NCI-H82 (cell line): ENCODE measurements around the gene CDKN2A.

Experiments used
- DNase-seq: peaks from one replicate; lab custom pipeline; 2025; lab: John Stamatoyannopoulos, UW

Gene CDKN2A

DNA sequence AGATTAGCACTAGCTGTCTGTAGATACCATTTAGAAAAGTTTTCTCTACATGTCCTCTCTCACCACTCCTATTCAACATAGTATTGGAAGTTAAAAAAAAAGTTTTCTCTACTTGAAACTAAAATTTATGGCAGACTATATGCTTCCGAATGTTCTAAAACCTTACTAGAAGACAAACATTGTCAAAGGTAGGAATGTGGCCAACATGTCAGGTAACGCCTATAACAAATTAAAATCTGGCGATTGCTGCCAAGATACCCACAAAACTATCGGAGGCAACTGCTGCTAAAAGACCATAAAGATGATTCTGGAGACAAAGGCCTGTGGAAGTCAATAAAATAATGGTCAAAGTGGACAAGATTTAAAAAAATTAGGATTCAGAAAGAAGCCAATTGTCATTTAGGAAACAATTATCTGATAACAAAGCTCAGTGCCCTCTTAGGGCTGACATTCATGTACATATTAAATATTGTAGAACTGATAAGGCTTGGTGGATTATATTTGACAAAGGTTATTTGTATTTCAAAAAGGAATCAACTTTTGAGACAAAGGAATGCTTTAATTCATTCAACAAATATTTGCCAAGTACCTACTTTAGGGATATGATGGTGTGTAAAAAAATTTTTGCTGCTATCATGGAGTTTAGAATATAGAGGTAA lies 52.7 kb downstream of the CDKN2A start:
- DNase-seq, result no peak

DNA sequence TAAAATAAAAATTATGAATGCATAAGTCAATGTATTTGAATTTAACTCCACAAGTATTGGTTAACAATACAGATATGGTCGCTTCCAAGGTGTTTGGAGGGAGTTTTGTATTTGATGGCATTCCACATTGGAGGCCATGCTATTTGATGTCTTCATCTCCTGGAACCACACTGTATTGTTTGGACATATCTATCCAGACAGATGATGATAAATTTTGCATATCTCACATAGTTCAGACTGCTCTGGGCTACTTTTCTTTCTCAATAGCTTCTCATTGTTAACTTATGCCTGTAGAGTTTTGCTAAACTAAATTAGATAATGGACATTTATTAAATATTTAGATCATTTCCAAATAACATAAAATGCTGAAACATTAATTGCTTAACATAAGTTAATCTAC lies 58.0 kb downstream of the CDKN2A start:
- DNase-seq, result no peak

DNA sequence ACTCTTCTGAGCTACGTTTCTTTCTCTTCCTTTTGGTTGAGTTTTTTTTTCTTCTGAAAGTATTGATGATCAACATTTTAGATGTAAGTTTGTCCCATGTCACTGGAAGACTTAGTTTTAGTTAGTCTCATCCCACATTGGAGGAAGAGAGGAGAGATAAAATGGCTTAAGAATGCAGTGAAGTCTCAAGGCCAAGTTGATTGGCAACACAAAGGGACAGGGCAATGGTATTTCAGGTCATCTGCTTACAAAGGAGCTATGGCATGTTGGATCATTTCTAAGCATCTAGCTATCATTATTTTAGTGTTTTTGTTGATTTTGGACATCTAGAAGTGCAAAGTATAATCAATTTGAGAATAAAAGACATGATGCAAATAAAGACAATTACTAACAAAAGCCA lies 58.6 kb downstream of the CDKN2A start:
- DNase-seq, result no peak

DNA sequence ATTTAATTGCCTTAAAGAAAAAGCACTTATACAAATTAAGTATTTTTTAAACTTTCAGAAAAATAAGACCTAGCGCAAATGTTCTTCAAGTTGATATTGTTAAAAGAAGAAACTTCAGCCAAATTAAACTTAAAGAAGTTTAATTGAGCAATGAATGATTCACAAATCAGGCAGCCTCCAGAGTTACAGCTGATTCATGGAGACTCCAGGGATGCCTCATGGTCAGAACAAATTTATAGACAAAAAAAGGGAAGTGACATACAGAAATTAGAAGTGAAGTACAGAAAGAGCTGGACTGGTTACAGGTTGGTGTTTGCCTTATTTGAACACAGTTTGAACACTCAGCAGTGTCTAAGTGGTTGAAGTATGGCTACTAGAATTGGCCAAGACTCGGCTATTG lies 60.3 kb downstream of the CDKN2A start:
- no peak for DNase-seq

GRCh38 chr9:21933281-21933680 lies 60.9 kb downstream of the CDKN2A start:
- no peak for DNase-seq

DNA sequence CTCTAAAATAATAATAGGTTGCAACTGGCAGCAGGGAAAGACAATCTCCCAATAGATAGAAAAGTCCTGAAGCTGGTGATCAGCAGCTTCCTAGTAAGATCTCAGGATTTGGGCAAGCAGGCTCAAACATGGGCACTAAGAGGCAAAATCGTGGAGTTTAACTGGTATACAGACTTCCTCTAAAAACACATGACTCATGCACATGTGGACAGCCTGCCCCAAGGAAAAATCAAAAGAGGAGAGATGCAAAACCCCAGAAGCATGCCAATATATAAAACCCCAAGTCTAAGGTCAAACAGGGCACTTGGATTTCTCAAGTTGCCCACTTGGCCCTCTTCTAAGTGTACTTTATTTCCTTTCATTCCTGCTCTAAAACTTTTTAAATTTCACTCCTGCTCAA lies 62.8 kb downstream of the CDKN2A start:
- DNase-seq, result no peak

GRCh38 chr9:21927752-21928151 lies 66.4 kb downstream of the CDKN2A start:
- DNase-seq, result no peak

- no peak for DNase-seq
Observed at GRCh38 chr9:21923694-21924093, 70.5 kb downstream of the CDKN2A start.

- DNase-seq, result peak; percentile 33
Observed at GRCh38 chr9:21919377-21920362, 74.5 kb downstream of the CDKN2A start.
